ENCODE results near the gene ANKRD24. TPM values are rescaled to one million over a fixed set of nuclear protein-coding genes. Genes with fewer than 3 reads are reported as not detected.

The ANKRD24 gene
- total RNA-seq, 1 experiment from 2014 or later: 0.71 TPM

- H3K36me3 ChIP-seq (ENCODE audit: insufficient read depth, low read length): no peaks in the 10 kb centered on the region
- no peak for DNase-seq
- no peak overlapping the region for H3K27ac ChIP-seq (ENCODE audit: low read length)
- H3K9me2 ChIP-seq (replicated peaks; ENCODE audit: insufficient read depth, low read length): no peaks in the 10 kb centered on the region
- no peak overlapping the region for H3K4me2 ChIP-seq (ENCODE audit: low read depth, low read length, poor library complexity, severe bottlenecking)
- H3K9ac ChIP-seq (ENCODE audit: low read length): no peak overlapping the region
- H4K20me1 ChIP-seq (ENCODE audit: insufficient read depth, low read depth, low read length): no peaks in the 10 kb centered on the region
- peaks cover 10% of the 10 kb centered on the region for H3K4me1 ChIP-seq (ENCODE audit: low read length)
- H3K9me3 ChIP-seq (ENCODE audit: low read length): peaks cover 10% of the 10 kb centered on the region
- H3K4me3 ChIP-seq (ENCODE audit: low read length): no peak overlapping the region
- no peaks in the 10 kb centered on the region for H3K27me3 ChIP-seq (ENCODE audit: low read length)
- no peak overlapping the region for H2AFZ ChIP-seq (ENCODE audit: low read length)
- H3K79me2 ChIP-seq (ENCODE audit: low read length): no peaks in the 10 kb centered on the region
Observed at GRCh38 chr19:4197625-4198466, 15.4 kb downstream of the ANKRD24 start.

- Histone ChIP-seq H2AFZ (ENCODE audit: low read length) (no peak overlapping the region), H3K9me2 (replicated peaks; ENCODE audit: insufficient read depth, low read length) (no peaks in the 10 kb centered on the region), H3K4me1 (ENCODE audit: low read length) (peaks cover 10% of the 10 kb centered on the region), H3K9ac (ENCODE audit: low read length) (no peak overlapping the region), H3K27ac (ENCODE audit: low read length) (no peak overlapping the region), H3K27me3 (ENCODE audit: low read length) (no peaks in the 10 kb centered on the region), H3K9me3 (ENCODE audit: low read length) (peaks cover 10% of the 10 kb centered on the region), H3K79me2 (ENCODE audit: low read length) (no peaks in the 10 kb centered on the region), H4K20me1 (ENCODE audit: insufficient read depth, low read depth, low read length) (no peaks in the 10 kb centered on the region), H3K4me2 (ENCODE audit: low read depth, low read length, poor library complexity, severe bottlenecking) (no peak overlapping the region), H3K4me3 (ENCODE audit: low read length) (no peak overlapping the region), H3K36me3 (ENCODE audit: insufficient read depth, low read length) (no peaks in the 10 kb centered on the region)
- DNase-seq: no peak
Observed at GRCh38 chr19:4198467-4199126, 16.1 kb downstream of the ANKRD24 start.

- no peak overlapping the region for H3K4me3 ChIP-seq (ENCODE audit: low read length)
- H3K27me3 ChIP-seq (ENCODE audit: low read length): no peaks in the 10 kb centered on the region
- no peak overlapping the region for H3K27ac ChIP-seq (ENCODE audit: low read length)
- H3K9ac ChIP-seq (ENCODE audit: low read length): no peak overlapping the region
- no peaks in the 10 kb centered on the region for H3K9me2 ChIP-seq (replicated peaks; ENCODE audit: insufficient read depth, low read length)
- no peaks in the 10 kb centered on the region for H3K4me1 ChIP-seq (ENCODE audit: low read length)
- H3K79me2 ChIP-seq (ENCODE audit: low read length): no peaks in the 10 kb centered on the region
- H3K9me3 ChIP-seq (ENCODE audit: low read length): peaks cover 10% of the 10 kb centered on the region
- H3K36me3 ChIP-seq (ENCODE audit: insufficient read depth, low read length): no peaks in the 10 kb centered on the region
- H3K4me2 ChIP-seq (ENCODE audit: low read depth, low read length, poor library complexity, severe bottlenecking): no peak overlapping the region
- H2AFZ ChIP-seq (ENCODE audit: low read length): no peak overlapping the region
- no peaks in the 10 kb centered on the region for H4K20me1 ChIP-seq (ENCODE audit: insufficient read depth, low read depth, low read length)
- no peak for DNase-seq
Observed at GRCh38 chr19:4199699-4200293, 17.3 kb downstream of the ANKRD24 start.

- Histone ChIP-seq H3K9me2 (replicated peaks; ENCODE audit: insufficient read depth, low read length) (no peaks in the 10 kb centered on the region), H3K4me2 (ENCODE audit: low read depth, low read length, poor library complexity, severe bottlenecking) (no peak overlapping the region), H3K4me1 (ENCODE audit: low read length) (no peaks in the 10 kb centered on the region), H3K36me3 (ENCODE audit: insufficient read depth, low read length) (no peaks in the 10 kb centered on the region), H2AFZ (ENCODE audit: low read length) (no peak overlapping the region), H3K27me3 (ENCODE audit: low read length) (no peaks in the 10 kb centered on the region), H3K79me2 (ENCODE audit: low read length) (no peaks in the 10 kb centered on the region), H3K27ac (ENCODE audit: low read length) (no peak overlapping the region), H3K9me3 (ENCODE audit: low read length) (peaks cover 10% of the 10 kb centered on the region), H3K9ac (ENCODE audit: low read length) (no peak overlapping the region), H4K20me1 (ENCODE audit: insufficient read depth, low read depth, low read length) (no peaks in the 10 kb centered on the region), H3K4me3 (ENCODE audit: low read length) (no peak overlapping the region)
- no peak for DNase-seq
Observed at GRCh38 chr19:4200940-4201542, 18.6 kb downstream of the ANKRD24 start.

GRCh38 chr19:4201798-4202197 lies 19.3 kb downstream of the ANKRD24 start:
- H3K27ac ChIP-seq (ENCODE audit: low read length): no peak overlapping the region

GRCh38 chr19:4206818-4207484 lies 24.5 kb downstream of the ANKRD24 start:
- H3K36me3 ChIP-seq (ENCODE audit: insufficient read depth, low read length): no peaks in the 10 kb centered on the region
- H3K4me2 ChIP-seq (ENCODE audit: low read depth, low read length, poor library complexity, severe bottlenecking): no peak overlapping the region
- no peaks in the 10 kb centered on the region for H3K9me3 ChIP-seq (ENCODE audit: low read length)
- H3K27me3 ChIP-seq (ENCODE audit: low read length): no peaks in the 10 kb centered on the region
- no peak overlapping the region for H3K9ac ChIP-seq (ENCODE audit: low read length)
- no peaks in the 10 kb centered on the region for H4K20me1 ChIP-seq (ENCODE audit: insufficient read depth, low read depth, low read length)
- no peak overlapping the region for H2AFZ ChIP-seq (ENCODE audit: low read length)
- peak; percentile 72 for DNase-seq
- H3K4me1 ChIP-seq (ENCODE audit: low read length): no peaks in the 10 kb centered on the region
- no peak overlapping the region for H3K4me3 ChIP-seq (ENCODE audit: low read length)
- no peaks in the 10 kb centered on the region for H3K9me2 ChIP-seq (replicated peaks; ENCODE audit: insufficient read depth, low read length)
- no peak overlapping the region for H3K27ac ChIP-seq (ENCODE audit: low read length)
- no peaks in the 10 kb centered on the region for H3K79me2 ChIP-seq (ENCODE audit: low read length)

More at GRCh38 chr19:4201798-4202197, 19.3 kb downstream of the ANKRD24 start:
- Histone ChIP-seq H3K36me3 (ENCODE audit: insufficient read depth, low read length) (no peaks in the 10 kb centered on the region), H3K9ac (ENCODE audit: low read length) (no peak overlapping the region), H2AFZ (ENCODE audit: low read length) (no peak overlapping the region), H3K4me2 (ENCODE audit: low read depth, low read length, poor library complexity, severe bottlenecking) (no peak overlapping the region), H3K4me1 (ENCODE audit: low read length) (no peaks in the 10 kb centered on the region), H4K20me1 (ENCODE audit: insufficient read depth, low read depth, low read length) (no peaks in the 10 kb centered on the region), H3K79me2 (ENCODE audit: low read length) (no peaks in the 10 kb centered on the region), H3K4me3 (ENCODE audit: low read length) (no peak overlapping the region), H3K9me2 (replicated peaks; ENCODE audit: insufficient read depth, low read length) (no peaks in the 10 kb centered on the region), H3K27me3 (ENCODE audit: low read length) (no peaks in the 10 kb centered on the region), H3K9me3 (ENCODE audit: low read length) (peaks cover 8% of the 10 kb centered on the region)
- no peak for DNase-seq

- Histone ChIP-seq H4K20me1 (ENCODE audit: insufficient read depth, low read depth, low read length) (no peaks in the 10 kb centered on the region), H3K4me1 (ENCODE audit: low read length) (no peaks in the 10 kb centered on the region), H3K9me2 (replicated peaks; ENCODE audit: insufficient read depth, low read length) (no peaks in the 10 kb centered on the region), H3K36me3 (ENCODE audit: insufficient read depth, low read length) (no peaks in the 10 kb centered on the region), H3K79me2 (ENCODE audit: low read length) (no peaks in the 10 kb centered on the region), H3K9ac (ENCODE audit: low read length) (no peak overlapping the region), H2AFZ (ENCODE audit: low read length) (no peak overlapping the region), H3K27me3 (ENCODE audit: low read length) (no peaks in the 10 kb centered on the region), H3K4me2 (ENCODE audit: low read depth, low read length, poor library complexity, severe bottlenecking) (no peak overlapping the region), H3K4me3 (ENCODE audit: low read length) (no peak overlapping the region), H3K9me3 (ENCODE audit: low read length) (no peaks in the 10 kb centered on the region), H3K27ac (ENCODE audit: low read length) (no peak overlapping the region)
- peak; percentile 55 for DNase-seq
Observed at GRCh38 chr19:4208385-4209094, 26.1 kb downstream of the ANKRD24 start.

All from Karpas-422 (cell line).